DND-41 (cell line): Measurements from ENCODE around the gene CXCR2.
"Not testable (repeated sequence)": the region's sequence is repeated elsewhere in the genome, so short reads cannot be mapped to it uniquely, and the experiment has no call there.

Source experiments
- ATAC-seq: fragments of 200-7000 bp; cut with Tn5 transposase; 3 replicates; pipeline ENCODE4 v1.9.1; 2021; ENCODE audit warnings: low read depth; ENCODE audit not compliant: insufficient read depth
- DNase-seq: peaks from one replicate; pipeline ENCODE4 v3.0.0-alpha.2; 2020
- H2AFZ ChIP-seq: 2 replicates; pipeline ENCODE4 v1.6.0; 2012; ENCODE audit warnings: low read depth, low read length
- H3K27ac ChIP-seq: 2 replicates; pipeline ENCODE4 v1.5.1; 2012; ENCODE audit warnings: low read length, inconsistent platforms
- H3K27me3 ChIP-seq: fragments of 200-600 bp; sonication (generic); 2 replicates; pipeline ENCODE4 v1.6.0; 2012; ENCODE audit warnings: low read length, mild to moderate bottlenecking, inconsistent platforms; ENCODE audit not compliant: insufficient read depth, poor library complexity
- H3K36me3 ChIP-seq: 2 replicates; pipeline ENCODE4 v1.5.1; 2012; ENCODE audit warnings: low read length, inconsistent platforms; ENCODE audit not compliant: insufficient read depth
- H3K4me1 ChIP-seq: 2 replicates; pipeline ENCODE4 v1.5.1; 2012; ENCODE audit warnings: mild to moderate bottlenecking, low read length; ENCODE audit not compliant: insufficient read depth
- H3K4me2 ChIP-seq: 2 replicates; pipeline ENCODE4 v1.6.0; 2012; ENCODE audit warnings: mild to moderate bottlenecking, moderate library complexity, low read length, inconsistent platforms; ENCODE audit not compliant: insufficient read depth
- H3K4me3 ChIP-seq, 2 experiments: fragments of 200-600 bp in 1 of 2; shearing (Covaris generic) in 1 of 2; 2 replicates each; pipeline ENCODE4 v1.5.1; 2012 to 2016; ENCODE audit warnings: inconsistent platforms in 2 of 2, low read length in 2 of 2, mild to moderate bottlenecking in 2 of 2, low read depth in 1 of 2, moderate library complexity in 1 of 2
- H3K79me2 ChIP-seq: 2 replicates; pipeline ENCODE4 v1.6.0; 2012; ENCODE audit warnings: low read length, inconsistent platforms; ENCODE audit not compliant: insufficient read depth
- H3K9ac ChIP-seq: 2 replicates; pipeline ENCODE4 v1.6.0; 2012; ENCODE audit warnings: low read depth, mild to moderate bottlenecking, inconsistent platforms, low read length, moderate library complexity
- H3K9me3 ChIP-seq: 2 replicates; pipeline ENCODE4 v1.5.1; 2012; ENCODE audit warnings: low read length, moderate library complexity, mild to moderate bottlenecking, inconsistent platforms; ENCODE audit not compliant: insufficient read depth, severe bottlenecking
- H4K20me1 ChIP-seq: 2 replicates; pipeline ENCODE4 v1.6.0; 2012; ENCODE audit warnings: low read length; ENCODE audit not compliant: insufficient read depth
- EZH2 ChIP-seq: IDR thresholded peaks from 3 replicates; pipeline ENCODE4 v1.6.1; 2012; ENCODE audit warnings: borderline replicate concordance, low read depth, mild to moderate bottlenecking, moderate library complexity, low read length, inconsistent platforms; ENCODE audit not compliant: severe bottlenecking
- TF ChIP-seq, protein P1 (sequence below): IDR thresholded peaks from 2 replicates; pipeline ENCODE4 v1.5.1; 2012; ENCODE audit warnings: borderline replicate concordance, low read length, moderate library complexity, mild to moderate bottlenecking; ENCODE audit not compliant: poor library complexity, severe bottlenecking; ENCODE audit errors: extremely low read depth

CXCR2 gene

DNA sequence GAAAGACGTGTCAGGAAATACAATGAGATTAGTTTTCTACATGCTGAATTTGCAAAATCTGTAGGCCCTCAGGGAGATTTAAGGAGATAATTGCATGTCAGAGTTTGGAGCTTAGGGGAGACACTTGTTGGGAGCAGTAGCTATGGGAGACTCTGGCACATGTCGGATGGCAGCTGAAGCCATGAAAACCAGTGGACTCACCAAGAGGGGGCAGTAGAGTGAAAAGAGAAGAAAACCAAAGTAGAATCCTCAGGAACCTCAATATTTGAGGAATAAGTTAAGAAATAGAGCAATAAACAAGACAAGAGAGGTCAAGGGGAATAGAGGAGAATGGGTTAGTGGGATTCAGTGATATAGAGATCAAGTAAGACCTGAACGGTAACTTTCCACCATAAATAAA, 31.9 kb upstream of the CXCR2 start:
- Histone ChIP-seq H3K4me3 (no peak overlapping the region), H4K20me1 (no peaks in the 10 kb centered on the region), H3K27ac (no peak overlapping the region), H3K79me2 (no peaks in the 10 kb centered on the region), H3K36me3 (no peaks in the 10 kb centered on the region), H2AFZ (no peak overlapping the region), H3K9me3 (no peaks in the 10 kb centered on the region), H3K4me1 (no peaks in the 10 kb centered on the region), H3K9ac (no peak overlapping the region), H3K27me3 (no peaks in the 10 kb centered on the region), H3K4me2 (no peak overlapping the region)
- DNase-seq (no peak), ATAC-seq (no peak)
- TF ChIP-seq EZH2: no peak
- TF ChIP-seq, protein P1, sequence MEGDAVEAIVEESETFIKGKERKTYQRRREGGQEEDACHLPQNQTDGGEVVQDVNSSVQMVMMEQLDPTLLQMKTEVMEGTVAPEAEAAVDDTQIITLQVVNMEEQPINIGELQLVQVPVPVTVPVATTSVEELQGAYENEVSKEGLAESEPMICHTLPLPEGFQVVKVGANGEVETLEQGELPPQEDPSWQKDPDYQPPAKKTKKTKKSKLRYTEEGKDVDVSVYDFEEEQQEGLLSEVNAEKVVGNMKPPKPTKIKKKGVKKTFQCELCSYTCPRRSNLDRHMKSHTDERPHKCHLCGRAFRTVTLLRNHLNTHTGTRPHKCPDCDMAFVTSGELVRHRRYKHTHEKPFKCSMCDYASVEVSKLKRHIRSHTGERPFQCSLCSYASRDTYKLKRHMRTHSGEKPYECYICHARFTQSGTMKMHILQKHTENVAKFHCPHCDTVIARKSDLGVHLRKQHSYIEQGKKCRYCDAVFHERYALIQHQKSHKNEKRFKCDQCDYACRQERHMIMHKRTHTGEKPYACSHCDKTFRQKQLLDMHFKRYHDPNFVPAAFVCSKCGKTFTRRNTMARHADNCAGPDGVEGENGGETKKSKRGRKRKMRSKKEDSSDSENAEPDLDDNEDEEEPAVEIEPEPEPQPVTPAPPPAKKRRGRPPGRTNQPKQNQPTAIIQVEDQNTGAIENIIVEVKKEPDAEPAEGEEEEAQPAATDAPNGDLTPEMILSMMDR: peak; percentile 32

DNA sequence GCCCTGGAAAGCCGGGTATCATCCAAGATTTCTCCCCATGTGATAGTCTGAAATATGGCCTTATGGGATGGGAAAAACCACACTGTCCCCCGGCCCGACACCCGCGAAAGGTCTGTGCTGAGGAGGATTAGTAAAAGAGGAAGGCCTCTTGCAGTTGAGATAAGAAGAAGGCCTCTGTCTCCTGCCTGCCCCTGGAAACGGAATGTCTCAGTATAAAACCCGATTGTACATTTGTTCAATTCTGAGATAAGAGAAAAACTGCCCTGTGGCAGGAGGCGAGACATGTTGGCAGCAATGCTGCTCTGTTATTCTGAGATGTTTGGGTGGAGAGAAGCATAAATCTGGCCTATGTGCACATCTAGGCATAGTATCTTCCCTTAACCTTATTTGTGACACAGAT, 30.0 kb upstream of the CXCR2 start:
- H3K4me2 ChIP-seq: no peak overlapping the region
- no peak for DNase-seq
- H3K27me3 ChIP-seq: no peaks in the 10 kb centered on the region

DNA sequence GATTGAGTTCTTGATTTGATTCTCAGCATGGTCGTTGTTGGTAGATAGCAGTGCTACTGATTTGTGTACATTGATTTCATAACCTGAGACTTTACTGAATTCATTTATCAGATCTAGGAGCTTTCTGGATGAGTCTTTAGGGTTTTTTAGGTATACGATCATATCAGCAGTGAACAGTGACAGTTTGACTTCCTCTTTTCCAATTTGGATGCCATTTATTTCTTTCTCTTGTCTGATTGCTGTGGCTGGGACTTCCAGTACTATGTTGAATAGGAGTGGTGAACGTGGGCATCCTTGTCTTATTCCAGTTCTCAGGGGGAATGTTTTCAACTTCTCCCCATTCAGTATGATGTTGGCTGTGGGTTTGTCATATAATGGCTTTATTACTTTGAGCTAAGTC, 27.9 kb upstream of the CXCR2 start:
- Histone ChIP-seq H3K79me2 (no peaks in the 10 kb centered on the region), H3K27me3 (no peaks in the 10 kb centered on the region), H3K9ac (no peak overlapping the region), H3K36me3 (no peaks in the 10 kb centered on the region), H3K4me1 (no peaks in the 10 kb centered on the region), H2AFZ (no peak overlapping the region), H3K9me3 (no peaks in the 10 kb centered on the region), H3K27ac (no peak overlapping the region), H3K4me2 (no peak overlapping the region), H4K20me1 (no peaks in the 10 kb centered on the region), H3K4me3 (no peak overlapping the region)
- TF ChIP-seq EZH2: no peak
- TF ChIP-seq, protein P1: no peak
- DNase-seq (no peak), ATAC-seq (no peak)

More for the DNA sequence above, 30.0 kb upstream of the CXCR2 start:
- Histone ChIP-seq H3K9me3 (no peaks in the 10 kb centered on the region), H3K36me3 (no peaks in the 10 kb centered on the region), H2AFZ (no peak overlapping the region), H3K27ac (no peak overlapping the region), H3K9ac (no peak overlapping the region), H3K79me2 (no peaks in the 10 kb centered on the region), H3K4me3 (no peak overlapping the region), H4K20me1 (no peaks in the 10 kb centered on the region), H3K4me1 (no peaks in the 10 kb centered on the region)
- TF ChIP-seq, protein P1: no peak
- no peak for TF ChIP-seq EZH2
- no peak for ATAC-seq

DNA sequence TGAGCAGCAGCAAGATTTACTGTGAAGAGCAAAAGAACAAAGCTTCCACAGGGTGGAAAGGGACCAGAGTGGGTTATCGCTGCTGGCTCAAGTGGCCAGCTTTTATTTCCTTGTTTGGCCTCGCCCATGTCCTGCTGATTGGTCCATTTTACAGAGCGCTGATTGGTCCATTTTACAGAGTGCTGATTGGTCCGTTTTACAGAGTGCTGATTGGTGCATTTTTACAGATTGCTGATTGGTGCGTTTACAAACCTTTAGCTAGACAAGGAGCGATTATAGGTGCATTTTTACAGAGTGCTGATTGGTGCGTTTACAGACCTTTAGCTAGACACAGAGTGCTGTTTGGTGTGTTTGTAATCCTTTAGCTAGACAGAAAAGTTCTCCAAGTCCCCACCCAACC, 17.0 kb upstream of the CXCR2 start:
- ATAC-seq, H3K9ac ChIP-seq: not testable (repeated sequence)

DNA sequence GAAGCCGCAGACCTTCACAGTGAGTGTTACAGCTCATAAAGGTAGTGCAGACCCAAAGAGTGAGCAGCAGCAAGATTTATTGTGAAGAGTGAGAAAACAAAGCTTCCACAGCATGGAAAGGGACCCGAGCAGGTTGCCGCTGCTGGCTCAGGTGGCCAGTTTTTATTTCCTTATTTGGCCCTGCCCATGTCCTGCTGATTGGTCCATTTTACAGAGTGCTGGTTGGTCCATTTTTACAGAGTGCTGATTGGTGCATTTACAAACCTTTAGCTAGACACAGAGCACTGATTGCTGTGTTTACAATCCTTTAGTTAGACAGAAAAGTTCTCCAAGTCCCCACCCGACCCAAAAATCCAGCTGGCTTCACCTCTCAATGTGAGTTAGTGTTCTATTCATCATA, 4.0 kb upstream of the CXCR2 start:
- not testable (repeated sequence) for H3K36me3 ChIP-seq, H3K79me2 ChIP-seq, ATAC-seq, H3K4me2 ChIP-seq, H3K9ac ChIP-seq, H3K27ac ChIP-seq, H3K27me3 ChIP-seq, H4K20me1 ChIP-seq, H3K4me3 ChIP-seq, H3K9me3 ChIP-seq, H2AFZ ChIP-seq, DNase-seq, H3K4me1 ChIP-seq

More for the DNA sequence above, 17.0 kb upstream of the CXCR2 start:
- H3K27me3 ChIP-seq, H2AFZ ChIP-seq, H3K27ac ChIP-seq, H3K79me2 ChIP-seq, H3K9me3 ChIP-seq, H3K4me1 ChIP-seq, H4K20me1 ChIP-seq, H3K4me3 ChIP-seq, H3K36me3 ChIP-seq, DNase-seq, H3K4me2 ChIP-seq: not testable (repeated sequence)

DNA sequence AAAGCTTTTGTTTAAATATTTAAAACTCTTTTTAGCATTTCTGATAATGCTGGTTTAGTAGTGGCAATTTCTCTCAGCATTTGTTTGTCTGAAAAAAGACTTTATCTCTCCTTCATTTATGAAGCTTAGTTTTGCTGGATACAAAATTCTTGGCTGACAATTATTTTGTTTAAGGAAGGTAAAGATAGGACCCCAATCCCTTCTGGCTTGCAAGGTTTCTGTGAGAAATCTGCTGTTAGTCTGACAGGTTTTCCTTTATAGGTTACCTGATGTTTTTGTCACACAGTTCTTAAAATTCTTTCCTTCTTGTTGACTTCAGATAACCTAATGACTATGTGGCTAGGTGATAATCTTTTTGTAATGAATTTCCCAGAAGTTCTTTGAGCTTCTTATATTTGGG, 3.5 kb upstream of the CXCR2 start:
- not testable (repeated sequence) for H3K9me3 ChIP-seq, H3K4me3 ChIP-seq, H3K36me3 ChIP-seq, H3K4me1 ChIP-seq, H4K20me1 ChIP-seq, H3K9ac ChIP-seq, H3K79me2 ChIP-seq, H3K27me3 ChIP-seq, H3K27ac ChIP-seq, H3K4me2 ChIP-seq, ATAC-seq, H2AFZ ChIP-seq, DNase-seq
